Stimulated activated naive CD8-positive, alpha-beta T cell treated with anti-CD3 and anti-CD28 coated beads, Interleukin-15, Interleukin-2, amounts not matched to agents 100 ng/mL and 50 ng/mL, for 24 hours (primary cell): ENCODE measurements around the gene EFCAB8.
A peak's percentile ranks its signal among the peaks of the same experiment; 100 is the strongest.
"Not testable (repeated sequence)": the region's sequence is repeated elsewhere in the genome, so short reads cannot be mapped to it uniquely, and the experiment has no call there.

Experiments used
- H3K27ac Mint-ChIP-seq: one replicate; pipeline ENCODE4 v1.8.0; 2021; ENCODE audit warnings: mild to moderate bottlenecking, mixed read lengths
- H3K27me3 Mint-ChIP-seq: one replicate; pipeline ENCODE4 v1.8.0; 2021; ENCODE audit warnings: mixed read lengths
- H3K36me3 Mint-ChIP-seq: one replicate; pipeline ENCODE4 v1.8.0; 2021; ENCODE audit warnings: low read depth, mixed read lengths
- H3K4me1 Mint-ChIP-seq: one replicate; pipeline ENCODE4 v1.8.0; 2021; ENCODE audit warnings: low read depth, mixed read lengths
- H3K4me3 Mint-ChIP-seq: one replicate; pipeline ENCODE4 v1.8.0; 2021; ENCODE audit warnings: mild to moderate bottlenecking, mixed read lengths
- H3K9me3 Mint-ChIP-seq: one replicate; pipeline ENCODE4 v1.8.0; 2021; ENCODE audit warnings: mixed read lengths

Gene EFCAB8

DNA sequence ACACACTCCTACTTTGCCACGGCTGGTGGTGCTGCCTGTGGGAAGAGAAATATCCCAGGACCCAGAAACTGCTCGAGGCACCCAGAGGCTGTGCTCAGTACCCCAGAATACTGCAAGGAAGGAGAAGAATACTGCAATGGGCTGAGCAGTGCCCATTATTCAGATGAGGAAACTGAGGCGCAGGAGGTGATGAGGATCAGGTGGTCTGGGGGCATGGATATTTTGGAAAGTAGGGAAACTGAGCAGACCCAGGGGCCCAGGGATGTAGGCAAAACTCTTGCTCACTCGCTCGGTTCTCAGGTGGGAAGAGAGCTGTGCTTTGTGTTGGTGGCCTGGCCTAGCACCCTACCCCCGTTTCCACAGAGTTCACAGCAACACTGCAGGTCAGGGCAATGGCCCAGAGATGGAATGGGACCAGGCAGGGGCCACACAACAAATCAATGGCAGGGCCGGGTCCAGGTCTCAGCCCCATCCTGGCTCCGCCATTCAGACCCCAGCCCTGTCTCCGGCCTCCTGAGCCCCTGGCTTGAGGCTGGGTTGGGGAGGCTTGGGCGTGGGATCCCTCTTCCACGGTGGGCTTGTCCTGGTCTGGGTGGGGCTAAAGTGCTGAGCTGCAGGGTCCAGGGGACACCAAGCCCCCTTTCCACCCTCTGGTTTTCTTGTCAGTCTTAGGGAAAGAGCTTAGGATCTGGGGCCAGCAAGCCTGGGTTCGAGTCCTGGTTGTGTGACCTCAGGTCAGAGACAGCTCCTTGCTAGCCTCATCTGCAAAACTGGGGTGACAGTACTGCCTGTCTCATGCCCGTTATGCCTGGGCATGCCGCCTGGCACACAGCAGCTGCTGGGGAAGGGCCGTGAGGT is 111.6 kb downstream of the EFCAB8 start:
- H3K27me3 Mint-ChIP-seq: no peaks in the 10 kb centered on the region
- H3K9me3 Mint-ChIP-seq: no peaks in the 10 kb centered on the region
- H3K4me3 Mint-ChIP-seq: no peak overlapping the region
- H3K4me1 Mint-ChIP-seq: peaks cover 2% of the 10 kb centered on the region
- no peak overlapping the region for H3K27ac Mint-ChIP-seq
- H3K36me3 Mint-ChIP-seq: no peaks in the 10 kb centered on the region

DNA sequence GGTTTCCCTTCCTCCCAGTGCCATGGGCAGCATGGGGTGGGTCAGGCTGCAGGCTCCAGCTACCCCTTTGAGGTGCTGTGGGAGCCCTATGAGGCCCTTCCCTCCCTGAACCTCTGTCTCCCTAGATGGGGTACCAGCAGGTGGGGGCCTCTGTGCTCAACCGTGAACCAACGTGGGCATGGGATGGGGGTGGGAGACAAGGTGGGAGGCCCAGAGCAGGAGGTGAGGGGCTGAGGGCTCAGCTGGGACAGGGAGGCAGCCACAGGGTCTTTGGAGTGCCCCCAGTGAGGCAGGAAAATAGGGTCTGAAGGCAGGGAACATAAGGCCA is 112.2 kb downstream of the EFCAB8 start:
- no peak overlapping the region for H3K27ac Mint-ChIP-seq
- no peaks in the 10 kb centered on the region for H3K36me3 Mint-ChIP-seq
- H3K4me1 Mint-ChIP-seq: no peaks in the 10 kb centered on the region
- no peaks in the 10 kb centered on the region for H3K27me3 Mint-ChIP-seq
- peak overlapping the region; percentile 15 for H3K4me3 Mint-ChIP-seq
- no peaks in the 10 kb centered on the region for H3K9me3 Mint-ChIP-seq

DNA sequence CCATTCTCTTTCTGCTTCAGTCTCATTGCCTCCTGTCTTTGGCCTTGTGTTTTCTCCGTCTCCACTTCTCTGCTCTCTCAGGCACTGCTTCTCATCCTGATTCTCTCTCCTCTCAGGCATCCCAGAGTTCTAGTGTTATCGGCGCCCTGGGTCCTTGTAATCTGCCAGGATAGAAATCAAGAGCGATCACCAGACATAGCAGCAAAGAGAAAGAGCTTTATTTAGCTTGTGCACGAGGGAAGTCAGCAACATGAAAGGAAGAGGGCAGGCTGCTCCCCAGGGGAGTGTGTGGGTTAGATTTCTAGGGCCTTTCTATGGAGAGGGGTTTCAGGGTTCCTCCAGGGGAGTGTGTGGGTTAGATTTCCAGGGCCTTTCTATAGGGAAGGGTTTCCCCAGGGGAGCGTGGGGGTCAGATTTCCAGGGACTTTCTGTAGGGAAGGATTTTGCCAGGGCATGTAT is 113.0 kb downstream of the EFCAB8 start:
- peaks cover 6% of the 10 kb centered on the region for H3K4me1 Mint-ChIP-seq
- H3K9me3 Mint-ChIP-seq: peaks cover 6% of the 10 kb centered on the region
- no peak overlapping the region for H3K27ac Mint-ChIP-seq
- no peaks in the 10 kb centered on the region for H3K36me3 Mint-ChIP-seq
- no peaks in the 10 kb centered on the region for H3K27me3 Mint-ChIP-seq
- H3K4me3 Mint-ChIP-seq: no peak overlapping the region

DNA sequence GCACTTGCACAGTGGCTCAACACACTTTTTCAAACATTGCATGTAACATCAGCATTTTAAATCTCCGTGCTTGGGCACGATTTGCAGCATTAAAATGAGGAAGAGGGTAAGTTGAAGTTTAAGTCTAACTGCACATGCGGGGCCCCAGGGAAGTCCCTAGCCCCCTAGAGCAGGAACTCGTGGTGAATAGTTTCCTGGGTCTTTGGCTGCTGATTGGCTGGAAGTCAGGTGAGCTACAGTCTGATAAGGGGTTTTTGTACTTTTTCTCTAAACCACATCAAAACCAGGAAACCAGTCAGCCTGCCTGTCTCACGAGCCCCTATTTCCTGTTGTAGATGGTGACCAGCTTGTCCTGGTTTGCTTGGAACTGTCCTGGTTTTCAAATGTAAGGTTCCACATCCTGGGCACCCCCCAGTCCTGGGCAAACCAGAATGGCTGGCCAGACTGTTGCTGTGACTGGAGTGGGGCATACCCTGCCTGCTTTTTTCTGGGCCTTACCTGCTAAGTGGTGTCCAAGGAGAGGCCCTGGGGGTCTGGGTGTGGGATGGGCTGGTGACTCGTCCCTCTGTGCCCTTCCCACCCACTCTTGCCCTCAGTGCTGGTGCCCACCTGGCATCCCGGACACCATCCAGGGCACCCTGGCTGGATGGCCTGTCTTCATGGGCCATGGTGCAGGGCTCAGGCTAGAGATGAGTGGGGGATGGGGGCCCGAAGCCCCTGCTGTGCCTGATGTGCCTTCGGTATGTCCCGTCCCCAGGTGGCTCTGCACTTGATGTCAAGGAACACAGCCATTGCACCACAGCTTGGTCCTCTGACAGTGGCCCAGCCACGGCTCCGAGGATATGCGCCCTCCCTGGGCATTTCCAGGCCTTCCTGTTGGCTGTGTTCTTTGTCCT is 113.7 kb downstream of the EFCAB8 start:
- no peaks in the 10 kb centered on the region for H3K36me3 Mint-ChIP-seq
- H3K27me3 Mint-ChIP-seq: no peaks in the 10 kb centered on the region
- H3K4me3 Mint-ChIP-seq: no peak overlapping the region
- H3K27ac Mint-ChIP-seq: no peak overlapping the region
- peaks cover 6% of the 10 kb centered on the region for H3K9me3 Mint-ChIP-seq
- H3K4me1 Mint-ChIP-seq: peaks cover 8% of the 10 kb centered on the region

DNA sequence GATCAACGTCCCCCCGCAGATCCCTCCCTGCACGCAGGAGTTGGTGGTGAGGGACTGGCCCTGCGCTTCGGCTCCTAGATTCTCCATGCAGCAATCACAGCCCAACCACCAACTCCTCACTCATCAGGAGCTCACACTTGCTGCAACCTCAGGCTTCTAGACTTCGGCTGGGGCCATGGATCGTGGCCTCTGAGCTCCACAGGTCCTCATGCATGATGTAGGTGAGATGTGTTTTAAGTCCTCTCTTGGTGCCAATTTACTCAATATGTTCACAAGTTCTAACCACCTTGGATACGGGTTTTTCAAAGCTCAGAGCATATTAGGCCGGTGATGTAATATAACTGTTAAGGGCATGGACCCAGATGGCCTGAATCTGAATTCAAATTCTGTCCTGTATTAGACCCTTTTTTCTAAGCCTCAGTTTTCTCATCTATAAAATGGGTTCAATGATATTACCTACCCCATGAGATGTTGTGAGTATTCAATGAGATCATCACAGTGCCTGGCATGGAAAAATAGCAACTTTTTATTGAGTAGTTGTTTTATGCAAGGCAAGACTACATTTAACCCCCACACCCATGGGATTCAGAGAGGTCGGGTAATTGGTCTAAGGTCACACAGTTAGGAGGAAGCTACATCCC is 114.5 kb downstream of the EFCAB8 start:
- Mint-ChIP-seq H3K9me3 (peaks cover 6% of the 10 kb centered on the region), H3K4me1 (peaks cover 8% of the 10 kb centered on the region), H3K36me3 (no peaks in the 10 kb centered on the region), H3K27me3 (no peaks in the 10 kb centered on the region), H3K4me3 (no peak overlapping the region), H3K27ac (no peak overlapping the region)

DNA sequence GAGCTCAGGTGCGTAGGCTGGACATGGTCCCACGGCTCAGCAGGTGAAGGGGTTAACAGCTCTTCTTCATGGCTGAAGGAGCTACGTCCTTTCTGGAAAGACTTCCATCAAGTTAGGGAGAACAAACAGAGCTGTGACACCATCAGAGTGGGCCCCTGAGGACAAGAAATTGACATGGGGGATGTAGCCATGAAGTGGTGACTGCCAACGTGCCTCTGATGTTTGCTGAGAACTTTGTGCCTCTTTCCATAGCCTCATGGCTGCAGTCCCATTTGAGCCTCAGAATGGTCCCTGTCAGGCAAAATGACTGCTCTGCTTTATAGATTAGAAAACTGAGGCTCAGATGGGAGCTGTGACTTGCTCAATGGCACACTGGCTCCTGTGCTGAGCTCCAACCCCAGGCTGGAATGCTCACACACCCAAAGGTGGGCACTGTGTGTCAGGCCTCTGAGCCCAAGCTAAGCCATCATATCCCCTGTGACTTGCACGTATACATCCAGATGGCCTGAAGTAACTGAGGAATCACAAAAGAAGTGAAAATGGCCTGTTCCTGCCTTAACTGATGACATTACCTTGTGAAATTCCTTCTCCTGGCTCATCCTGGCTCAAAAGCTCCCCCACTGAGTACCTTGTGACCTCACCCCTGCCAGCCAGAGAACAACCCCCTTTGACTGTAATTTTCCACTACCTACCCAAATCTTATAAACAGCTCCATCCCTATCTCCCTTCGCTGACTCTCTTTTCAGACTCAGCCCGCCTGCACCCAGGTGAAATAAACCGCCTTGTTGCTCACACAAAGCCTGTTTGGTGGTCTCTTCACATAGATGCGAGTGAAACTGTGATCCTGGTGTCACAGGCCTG is 115.7 kb downstream of the EFCAB8 start:
- H3K4me1 Mint-ChIP-seq, H3K9me3 Mint-ChIP-seq, H3K36me3 Mint-ChIP-seq, H3K4me3 Mint-ChIP-seq, H3K27me3 Mint-ChIP-seq, H3K27ac Mint-ChIP-seq: not testable (repeated sequence)

DNA sequence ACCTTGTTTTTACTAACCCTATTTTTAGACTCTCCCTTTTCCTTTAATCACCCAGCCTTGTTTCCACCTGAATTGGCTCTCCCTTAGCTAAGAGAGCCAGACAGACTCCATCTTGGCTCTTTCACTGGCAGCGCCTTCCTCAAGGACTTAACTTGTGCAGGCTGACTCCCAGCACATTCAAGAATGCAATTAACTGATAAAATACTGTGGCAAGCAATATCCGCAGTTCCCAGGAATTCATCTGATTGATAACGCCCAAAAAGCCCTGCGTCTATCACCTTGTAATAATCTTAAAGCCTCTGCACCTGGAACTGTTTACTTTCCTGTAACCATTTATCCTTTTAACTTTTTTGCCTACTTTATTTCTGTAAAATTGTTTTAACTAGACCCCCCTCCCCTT is 116.4 kb downstream of the EFCAB8 start:
- not testable (repeated sequence) for H3K9me3 Mint-ChIP-seq, H3K27me3 Mint-ChIP-seq

DNA sequence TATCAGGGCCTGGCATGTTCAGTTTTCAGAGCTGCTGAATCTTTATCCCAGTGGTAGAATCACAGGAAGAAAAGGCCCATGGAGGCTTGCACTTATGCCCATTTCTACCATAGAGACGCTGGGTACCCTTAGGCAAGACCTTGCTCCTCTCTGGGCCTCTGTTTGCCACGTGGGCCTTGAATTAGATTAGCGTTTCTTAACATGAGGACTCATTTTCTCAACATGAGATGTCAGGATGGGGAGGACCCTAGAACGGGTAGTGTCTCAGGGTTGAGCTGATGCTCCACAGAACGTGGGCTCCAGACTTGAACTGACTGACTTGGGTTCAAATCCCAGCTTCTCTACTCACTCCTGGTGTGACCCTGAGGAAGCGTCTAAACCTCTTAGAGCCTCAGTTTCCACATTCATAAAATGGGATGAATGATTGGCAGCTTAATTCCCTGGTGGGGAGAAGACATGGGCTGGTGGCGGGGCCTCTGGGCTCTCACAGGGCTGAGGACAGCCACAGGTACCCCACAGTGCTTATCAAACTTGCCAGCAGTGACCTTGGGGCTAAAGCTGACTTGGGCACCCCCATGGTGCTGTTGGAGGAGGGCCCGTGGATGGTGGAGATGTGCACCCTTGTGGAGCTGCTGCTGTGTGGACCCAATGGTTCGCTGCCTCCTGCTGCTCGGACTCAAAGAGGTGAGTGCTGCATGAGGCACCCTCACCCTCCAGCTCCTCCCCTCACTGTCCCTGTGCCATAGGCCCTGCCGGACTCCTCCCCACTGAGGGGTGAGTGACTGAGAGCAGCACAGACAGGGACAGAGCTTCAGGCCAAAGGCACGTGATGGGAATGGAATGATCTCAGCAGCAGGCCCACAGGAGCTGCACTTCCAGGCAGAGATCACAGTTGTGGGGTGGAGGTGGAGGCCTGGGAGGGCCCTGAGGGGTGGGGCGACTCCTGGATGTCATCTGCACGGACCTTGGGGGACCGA is 117.3 kb downstream of the EFCAB8 start:
- Mint-ChIP-seq H3K4me1 (peaks cover 8% of the 10 kb centered on the region), H3K27ac (peak overlapping the region; percentile 26), H3K9me3 (peaks cover 6% of the 10 kb centered on the region), H3K4me3 (no peak overlapping the region), H3K27me3 (no peaks in the 10 kb centered on the region), H3K36me3 (no peaks in the 10 kb centered on the region)

More for the DNA sequence above, 116.4 kb downstream of the EFCAB8 start:
- peak overlapping the region; percentile 16 for H3K27ac Mint-ChIP-seq
- not testable (repeated sequence) for H3K4me3 Mint-ChIP-seq, H3K36me3 Mint-ChIP-seq, H3K4me1 Mint-ChIP-seq

DNA sequence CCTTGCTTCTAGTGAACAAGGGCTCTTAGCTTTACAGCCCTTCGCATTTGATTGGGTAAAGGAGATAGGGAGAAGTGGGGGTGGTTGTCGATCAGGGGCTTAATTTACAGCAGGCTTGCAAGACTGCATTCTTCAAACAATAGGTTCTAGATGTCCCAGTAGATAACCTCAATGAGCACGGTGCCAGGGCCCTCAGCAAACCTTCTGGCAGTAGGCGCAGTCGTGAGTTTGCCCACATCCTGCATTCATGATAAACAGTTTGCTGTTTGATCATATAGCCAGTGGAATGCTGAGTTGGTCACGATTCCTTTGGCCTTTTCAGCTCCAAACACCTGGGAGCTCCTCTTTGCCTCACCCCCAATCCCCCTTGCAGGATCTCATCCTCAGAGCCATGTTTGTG is 118.0 kb downstream of the EFCAB8 start:
- H3K9me3 Mint-ChIP-seq: peaks cover 6% of the 10 kb centered on the region
- no peak overlapping the region for H3K4me3 Mint-ChIP-seq
- no peaks in the 10 kb centered on the region for H3K27me3 Mint-ChIP-seq
- no peaks in the 10 kb centered on the region for H3K36me3 Mint-ChIP-seq
- H3K27ac Mint-ChIP-seq: peak overlapping the region; percentile 26
- peaks cover 8% of the 10 kb centered on the region for H3K4me1 Mint-ChIP-seq

DNA sequence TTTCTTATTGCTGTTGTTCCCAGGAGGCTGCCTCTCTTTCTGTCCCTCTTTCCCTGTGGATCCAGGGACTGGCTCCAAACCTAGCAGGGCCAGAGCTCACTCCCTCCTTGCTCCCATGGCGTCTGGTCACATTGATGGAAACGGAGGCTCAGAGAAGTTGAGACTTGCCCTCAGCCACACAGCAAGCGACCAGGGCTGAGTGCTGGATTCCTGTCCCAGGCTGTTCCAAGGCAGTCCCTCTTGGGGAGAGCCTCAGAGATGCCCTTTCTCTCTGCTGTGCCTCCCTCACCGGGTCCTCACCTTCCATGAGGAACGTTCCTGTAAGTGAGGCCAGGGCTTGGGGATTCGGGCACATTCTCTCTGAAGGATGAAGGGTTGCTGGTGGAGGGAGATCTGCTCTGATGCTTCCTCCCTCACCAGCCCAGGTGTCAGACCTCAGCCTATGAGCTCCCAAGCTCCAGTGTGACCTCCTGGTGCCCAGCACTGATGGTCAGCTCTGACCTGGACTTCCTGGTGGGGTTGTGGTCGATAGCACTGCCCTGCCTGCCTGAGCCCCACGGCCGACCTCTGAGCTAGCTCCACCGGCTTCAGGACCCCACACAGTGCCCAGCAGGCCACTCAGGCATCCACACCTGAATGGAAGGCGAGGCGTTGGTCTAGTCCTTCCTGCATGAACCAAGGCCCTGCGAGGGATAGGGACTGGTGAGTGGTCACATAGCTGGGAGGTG is 118.7 kb downstream of the EFCAB8 start:
- Mint-ChIP-seq H3K4me3 (no peak overlapping the region), H3K9me3 (peaks cover 6% of the 10 kb centered on the region), H3K27ac (no peak overlapping the region)

DNA sequence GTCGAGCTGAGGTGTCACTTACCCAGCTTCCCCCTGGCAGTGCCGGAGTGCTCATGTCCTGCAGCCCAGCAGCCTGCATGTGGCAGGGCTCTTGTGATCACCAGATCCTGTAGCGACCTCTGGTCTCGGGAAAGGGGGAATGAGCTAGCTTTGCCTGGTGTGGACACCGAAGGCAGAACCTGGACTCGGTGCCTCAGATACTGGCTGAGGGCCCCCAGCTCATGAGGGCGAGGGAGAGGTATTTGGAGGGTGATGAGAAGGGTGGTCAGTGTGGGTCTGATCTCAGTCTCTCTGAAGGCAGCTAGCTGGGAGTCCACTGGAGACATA is 119.2 kb downstream of the EFCAB8 start:
- Mint-ChIP-seq H3K27me3 (no peaks in the 10 kb centered on the region), H3K9me3 (peaks cover 6% of the 10 kb centered on the region), H3K27ac (no peak overlapping the region), H3K4me1 (peaks cover 11% of the 10 kb centered on the region), H3K4me3 (no peak overlapping the region), H3K36me3 (no peaks in the 10 kb centered on the region)

More for the DNA sequence above, 118.7 kb downstream of the EFCAB8 start:
- no peaks in the 10 kb centered on the region for H3K36me3 Mint-ChIP-seq
- peaks cover 8% of the 10 kb centered on the region for H3K4me1 Mint-ChIP-seq
- H3K27me3 Mint-ChIP-seq: no peaks in the 10 kb centered on the region

DNA sequence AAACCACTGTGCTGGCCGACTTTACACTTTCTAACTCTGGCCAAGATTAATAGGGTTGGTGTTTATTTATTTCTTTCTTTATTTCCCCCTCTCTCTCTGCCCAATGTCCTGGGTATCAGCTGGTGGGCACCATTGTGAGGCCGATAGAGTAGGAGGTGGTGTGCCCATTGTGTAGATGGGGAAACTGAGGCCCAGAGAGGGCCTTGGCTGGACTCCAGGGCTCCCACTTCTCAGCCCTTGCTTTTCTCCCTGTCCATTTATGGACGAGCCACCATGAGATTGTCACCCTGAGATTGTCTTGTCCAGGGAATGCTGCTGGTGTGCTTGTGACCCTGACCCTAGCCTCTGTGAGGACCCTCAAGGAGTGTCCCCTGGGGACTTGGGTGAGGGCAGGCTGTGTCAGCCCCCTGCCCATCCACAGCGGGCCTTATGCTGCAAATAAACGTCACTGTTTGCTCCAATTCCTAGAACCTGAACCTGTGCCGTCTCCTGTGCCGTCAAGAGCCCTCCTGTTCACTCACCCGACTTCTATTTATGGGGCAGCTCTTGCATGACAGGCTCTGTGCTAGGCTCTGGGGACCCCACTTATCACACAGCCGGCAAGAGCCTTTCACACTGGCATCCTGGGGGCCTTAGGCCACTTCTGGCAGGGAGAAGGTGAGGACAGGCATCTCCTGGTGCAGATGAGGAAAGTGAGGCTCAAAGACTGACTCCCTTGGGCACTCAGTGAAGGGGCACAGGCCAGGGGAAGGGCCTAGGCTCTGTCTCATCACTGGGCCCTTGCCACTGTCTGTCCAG is 120.7 kb downstream of the EFCAB8 start:
- H3K9me3 Mint-ChIP-seq: peaks cover 6% of the 10 kb centered on the region
- no peaks in the 10 kb centered on the region for H3K36me3 Mint-ChIP-seq
- H3K27me3 Mint-ChIP-seq: no peaks in the 10 kb centered on the region
- H3K27ac Mint-ChIP-seq: no peak overlapping the region
- H3K4me3 Mint-ChIP-seq: no peak overlapping the region
- peaks cover 11% of the 10 kb centered on the region for H3K4me1 Mint-ChIP-seq
